A204.1 (cell line): Measurements from ENCODE around the gene ZNF500.
A peak's percentile ranks its signal among the peaks of the same experiment; 100 is the strongest.
"Not testable (repeated sequence)": the region's sequence is repeated elsewhere in the genome, so short reads cannot be mapped to it uniquely, and the experiment has no call there.

Experiments
- FAIRE-seq: peaks from 2 replicates; lab custom pipeline; 2012; peaks lifted over from hg19 to GRCh38; lab: Jason Lieb, UNC

The ZNF500 gene

DNA sequence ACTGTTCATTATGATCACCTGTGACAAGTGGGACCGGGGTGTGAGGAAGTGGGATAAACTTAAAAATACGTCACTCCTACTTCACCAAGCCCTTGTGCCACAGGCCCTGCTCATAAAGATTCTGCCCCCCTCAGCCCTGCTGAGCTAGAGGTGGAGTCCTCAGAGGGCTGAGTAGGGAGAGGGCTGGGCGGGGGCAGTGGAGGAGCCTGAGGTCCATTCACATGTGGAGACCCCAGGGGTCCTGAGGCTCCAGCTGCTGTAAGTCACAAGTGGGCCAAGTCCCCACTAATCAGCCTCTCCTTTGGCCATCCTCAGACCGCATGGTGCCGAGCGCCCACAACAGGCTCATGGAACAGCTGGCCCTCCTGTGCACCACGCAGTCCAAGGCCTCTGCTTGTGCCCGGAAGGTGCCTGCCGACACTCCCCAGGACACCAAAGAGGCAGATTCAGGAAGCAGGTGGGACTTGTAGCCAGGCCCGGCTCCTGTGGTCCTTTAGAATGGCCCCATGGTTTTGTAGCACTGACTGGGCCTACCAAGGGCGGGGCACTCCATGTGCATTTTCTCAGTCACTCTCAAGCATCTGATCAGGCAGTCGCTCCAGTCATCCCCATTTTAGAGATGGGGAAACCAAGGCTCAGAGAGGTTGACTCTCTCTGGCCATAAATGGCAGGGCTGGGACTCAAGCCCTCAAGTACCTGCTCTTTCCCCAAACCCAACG, 22.2 kb downstream of the ZNF500 start:
- FAIRE-seq, result no peak

DNA sequence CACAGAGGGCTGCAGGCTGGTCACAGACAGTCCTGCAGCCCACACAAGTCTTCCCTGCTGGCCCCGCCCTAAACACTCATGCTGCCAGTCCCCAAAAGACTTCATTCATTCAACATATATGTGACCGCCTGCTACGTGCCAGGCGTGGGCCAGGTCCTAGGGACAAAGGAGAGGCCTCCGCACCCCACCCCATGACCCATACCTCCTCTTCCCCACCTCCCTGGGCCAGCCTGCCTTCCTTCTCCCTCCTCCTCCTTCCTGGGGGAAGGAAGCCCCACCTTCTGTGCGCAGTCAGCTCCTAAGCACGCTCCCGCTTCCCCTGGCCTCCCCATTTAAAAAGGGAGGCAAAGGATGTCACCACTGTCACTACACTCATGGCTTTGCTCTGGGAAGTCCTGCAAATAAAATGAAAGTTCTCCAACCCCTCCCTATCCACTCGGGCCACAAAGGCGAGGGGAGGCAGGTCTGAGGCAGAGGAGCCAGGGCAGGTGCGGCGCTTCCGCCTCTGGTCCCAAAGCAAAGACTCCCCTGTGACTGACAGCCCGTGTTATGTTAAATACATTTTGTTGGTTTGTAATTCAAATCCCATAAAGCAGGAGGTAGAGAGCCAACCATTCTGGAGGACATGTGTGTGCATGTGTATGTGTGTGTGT, 23.6 kb downstream of the ZNF500 start:
- no peak for FAIRE-seq

DNA sequence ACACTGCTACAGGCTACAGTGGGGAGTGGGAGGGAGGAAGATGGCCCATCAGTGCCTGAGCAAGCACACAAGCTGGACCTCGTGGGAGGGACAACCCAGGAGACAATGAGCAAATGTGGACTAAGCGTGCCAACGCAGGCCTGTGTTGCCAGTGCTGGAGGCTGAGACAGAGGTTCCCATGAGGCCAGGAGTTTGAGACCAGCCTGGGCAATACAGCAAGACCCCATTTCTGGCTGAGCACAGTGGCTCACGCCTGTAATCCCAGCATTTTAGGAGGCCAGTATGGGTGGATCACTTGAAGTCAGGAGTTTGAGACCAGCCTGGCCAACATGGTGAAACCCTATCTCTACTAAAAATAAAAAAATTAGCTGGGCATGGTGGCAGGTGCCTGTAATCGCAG, 28.6 kb downstream of the ZNF500 start:
- FAIRE-seq, result not testable (repeated sequence)

DNA sequence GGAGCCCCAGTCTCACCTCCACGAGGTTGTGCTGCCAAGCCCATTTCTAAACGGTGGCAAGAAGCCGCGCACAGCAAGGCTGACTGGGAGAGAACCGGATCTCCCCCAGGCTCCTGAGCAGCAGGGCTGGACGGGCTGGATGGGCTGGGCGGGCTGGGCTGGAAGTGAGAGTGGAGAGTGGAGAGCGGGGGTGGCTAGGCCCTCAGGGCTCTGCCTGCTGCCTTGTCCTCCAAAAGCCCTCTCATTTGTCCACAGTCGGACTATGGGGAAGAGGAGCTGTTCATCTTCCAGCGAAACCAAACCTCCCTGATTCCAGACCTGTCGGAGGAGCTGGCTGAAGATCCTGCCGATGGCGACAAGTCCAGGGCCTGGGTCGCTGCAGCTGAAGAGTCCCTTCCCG, 29.4 kb downstream of the ZNF500 start:
- FAIRE-seq, result no peak

DNA sequence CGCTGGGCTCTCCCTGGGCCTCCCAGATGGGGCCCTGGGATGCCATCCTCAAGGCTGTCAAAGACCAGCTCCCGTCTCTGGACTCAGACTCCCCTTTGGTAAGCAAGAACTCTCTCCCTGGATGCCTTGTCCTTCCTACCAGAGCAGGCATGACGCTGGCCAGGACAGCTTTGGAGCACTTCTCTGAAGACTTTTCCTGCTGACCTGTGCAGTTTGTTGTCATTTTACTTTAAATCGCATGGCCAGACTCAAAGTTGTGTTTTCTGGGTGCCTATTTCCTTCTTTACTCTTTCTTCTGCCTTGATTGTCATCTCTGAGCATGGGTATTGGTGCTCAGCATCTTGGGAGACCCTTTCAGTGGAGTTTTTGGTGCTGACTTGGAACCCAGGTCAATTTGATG, 30.4 kb downstream of the ZNF500 start:
- FAIRE-seq, result no peak

DNA sequence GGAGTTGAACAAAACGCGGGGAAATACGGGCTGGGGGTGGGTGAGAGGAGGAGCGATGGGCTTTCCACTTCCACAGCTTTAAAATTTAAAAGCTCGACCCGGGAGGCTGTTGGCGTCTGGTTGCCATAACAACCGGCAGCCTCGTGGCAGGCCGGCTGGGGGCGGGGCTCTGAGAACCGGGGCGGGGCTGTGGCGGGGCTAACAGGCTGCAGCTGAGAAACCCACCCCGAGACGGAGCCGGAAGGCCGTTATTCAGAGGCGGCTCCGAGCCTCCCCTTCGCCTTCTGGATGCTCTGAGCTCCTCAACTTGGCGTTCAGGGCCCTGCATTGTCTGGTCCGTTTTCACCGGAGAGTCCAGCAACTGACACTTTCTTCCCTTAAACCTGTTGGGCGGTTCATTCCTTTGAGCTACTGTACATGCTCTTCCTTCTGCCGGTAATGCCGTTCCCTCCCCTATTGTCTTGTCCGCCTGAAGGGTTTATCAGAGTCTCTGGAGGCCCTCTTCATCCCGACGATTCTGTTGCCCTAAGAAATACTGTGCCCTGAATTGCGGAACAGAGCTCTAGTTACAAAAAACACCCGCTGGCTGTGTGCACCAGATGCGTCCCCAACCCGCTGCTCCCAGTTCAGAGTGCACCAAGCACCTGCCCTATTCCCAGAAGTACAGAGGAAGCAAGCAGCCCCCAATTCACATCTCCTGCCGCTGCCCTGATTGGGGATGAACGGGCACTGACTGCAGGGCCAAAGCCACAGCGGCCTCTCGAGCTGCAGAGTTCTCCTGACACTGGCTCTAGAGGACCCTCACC, 32.0 kb downstream of the ZNF500 start:
- no peak for FAIRE-seq

DNA sequence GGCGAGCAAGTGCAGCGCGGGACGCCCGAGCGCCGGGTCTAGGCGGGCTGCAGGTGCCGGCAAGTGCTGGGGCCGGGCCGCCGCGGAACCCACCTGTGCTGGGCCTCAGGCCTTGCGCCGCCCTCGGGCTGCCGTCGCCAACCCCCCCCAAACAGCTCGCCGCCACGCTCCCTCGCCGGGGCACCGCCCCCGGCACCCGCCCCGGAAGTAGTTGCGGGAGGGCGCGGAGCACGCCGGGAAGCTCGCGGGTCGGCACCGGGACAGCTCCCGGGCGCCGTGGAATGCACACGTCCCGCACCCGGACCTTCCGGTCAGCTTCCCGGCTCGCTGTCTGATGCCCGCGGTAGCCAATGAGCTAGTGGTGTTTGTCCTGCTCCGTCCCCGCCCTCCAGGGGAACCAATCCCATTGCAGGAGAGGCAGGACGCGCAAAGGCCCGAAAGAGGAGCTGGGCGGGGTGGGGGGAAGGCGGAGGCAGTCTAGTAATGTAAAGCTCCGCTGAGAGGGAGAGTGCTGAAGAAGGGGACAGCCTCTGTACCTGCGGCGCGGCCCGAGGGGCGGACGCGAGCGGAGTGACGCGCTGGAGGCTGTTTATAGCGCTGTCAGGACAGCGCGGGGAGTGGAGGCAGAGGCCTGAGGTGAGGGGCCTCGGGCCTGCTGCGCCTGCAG, 32.8 kb downstream of the ZNF500 start, which contains the start of the genes ANKS3 and DNAAF8:
Gene ANKS3, minus strand, starts transcription at position 209 of the 667 bp plus-strand sequence. CDS start 4,122 bp downstream, outside the sequence.
Gene DNAAF8, plus strand, starts transcription at position 475 of the 667 bp plus-strand sequence. CDS start 1,978 bp downstream, outside the sequence.
- FAIRE-seq, result peak; percentile 88

DNA sequence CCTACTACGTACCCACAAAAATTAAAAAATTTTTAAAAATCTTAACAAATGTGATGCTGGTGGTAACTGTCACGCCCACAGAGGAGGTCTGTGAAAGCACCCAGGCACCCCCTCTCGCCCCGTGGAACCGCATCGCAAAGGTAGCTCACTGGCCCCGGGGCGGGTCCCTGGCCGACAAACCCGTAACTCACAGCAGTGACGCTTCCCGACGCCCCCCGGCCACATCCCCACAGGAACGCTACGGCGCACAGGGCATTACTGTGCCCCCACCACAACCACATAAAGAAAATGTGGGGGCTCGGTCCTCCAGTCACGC, 33.3 kb downstream of the ZNF500 start:
- FAIRE-seq, result no peak

DNA sequence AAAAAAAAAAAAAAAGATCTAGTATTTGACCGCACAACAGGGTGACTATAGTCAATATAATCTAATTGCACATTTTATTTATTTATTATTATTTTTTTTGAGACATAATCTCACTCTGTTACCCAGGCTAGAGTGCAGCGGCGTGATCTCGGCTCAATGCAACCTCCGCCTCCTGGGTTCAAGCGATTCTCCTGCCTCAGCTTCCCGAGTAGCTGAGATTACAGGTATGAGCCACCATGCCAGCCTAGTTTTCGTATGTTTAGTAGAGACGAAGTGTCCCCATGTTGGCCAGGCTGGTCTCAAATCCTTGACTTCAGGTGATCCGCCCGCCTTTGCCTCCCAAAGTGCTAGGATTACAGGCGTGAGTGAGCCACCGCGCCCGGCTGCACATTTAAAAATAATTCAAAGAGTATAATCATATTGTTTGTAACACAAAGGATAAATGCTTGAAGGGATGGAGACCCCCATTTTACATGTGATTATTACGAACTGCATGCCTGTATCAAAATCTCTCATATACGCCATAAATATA, 33.7 kb downstream of the ZNF500 start:
- no peak for FAIRE-seq

DNA sequence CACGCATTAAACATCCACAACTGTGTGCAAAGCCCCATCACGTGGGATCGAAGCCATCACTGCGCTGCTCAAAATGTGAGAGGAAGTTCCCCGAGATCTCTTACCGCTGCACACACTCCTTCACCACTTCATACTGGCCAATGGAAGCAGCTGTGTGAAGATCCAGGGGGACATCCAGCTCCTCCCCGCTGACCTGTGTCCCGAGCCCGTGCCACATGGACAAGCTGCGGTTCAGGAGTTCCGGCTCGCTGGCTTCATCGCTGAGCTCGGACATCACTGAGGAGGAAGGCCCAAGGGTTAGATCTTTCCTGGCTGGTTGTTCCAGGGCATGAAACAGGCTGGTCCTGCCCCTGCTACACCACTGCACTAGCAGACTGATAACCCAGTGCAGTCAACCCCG, 37.1 kb downstream of the ZNF500 start:
- FAIRE-seq, result no peak

DNA sequence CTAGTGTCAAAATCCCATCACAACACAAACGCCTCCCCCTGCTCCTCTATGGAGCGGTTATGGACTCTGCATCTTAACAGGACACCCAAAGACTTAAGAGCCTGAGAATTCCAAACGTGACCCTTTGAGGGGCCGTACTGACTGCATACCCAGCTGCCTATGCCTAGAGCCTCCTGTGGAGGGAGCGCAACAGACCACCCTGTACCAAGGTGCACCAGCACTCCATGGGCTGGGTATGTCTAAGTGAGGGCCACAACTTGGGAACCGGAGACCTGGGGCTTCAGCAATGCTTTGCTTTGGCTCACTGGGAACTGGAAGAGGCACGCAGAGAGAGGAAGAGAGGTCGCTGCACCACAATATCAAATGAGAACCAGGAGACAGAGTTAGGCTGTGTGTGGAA, 38.3 kb downstream of the ZNF500 start:
- FAIRE-seq, result no peak

DNA sequence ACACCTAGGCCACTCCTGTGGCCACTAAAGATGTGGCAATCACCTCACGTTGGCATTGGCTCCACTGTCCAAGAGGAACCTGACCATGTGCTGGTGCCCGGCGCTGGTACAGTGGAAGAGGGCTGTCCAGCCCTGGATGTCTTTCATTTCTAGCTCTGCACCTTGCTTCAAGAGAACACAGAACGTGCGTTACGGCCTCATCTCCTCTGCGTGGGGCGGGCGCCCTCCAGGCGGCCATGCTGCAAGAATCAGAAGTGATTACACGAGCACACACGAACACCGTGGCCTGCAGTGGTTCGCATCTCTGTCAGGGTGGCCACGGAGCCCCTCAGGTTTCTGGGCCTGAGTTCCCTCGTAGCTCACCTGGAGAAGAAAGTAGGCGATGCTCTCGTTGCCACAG, 40.3 kb downstream of the ZNF500 start:
- FAIRE-seq, result no peak

DNA sequence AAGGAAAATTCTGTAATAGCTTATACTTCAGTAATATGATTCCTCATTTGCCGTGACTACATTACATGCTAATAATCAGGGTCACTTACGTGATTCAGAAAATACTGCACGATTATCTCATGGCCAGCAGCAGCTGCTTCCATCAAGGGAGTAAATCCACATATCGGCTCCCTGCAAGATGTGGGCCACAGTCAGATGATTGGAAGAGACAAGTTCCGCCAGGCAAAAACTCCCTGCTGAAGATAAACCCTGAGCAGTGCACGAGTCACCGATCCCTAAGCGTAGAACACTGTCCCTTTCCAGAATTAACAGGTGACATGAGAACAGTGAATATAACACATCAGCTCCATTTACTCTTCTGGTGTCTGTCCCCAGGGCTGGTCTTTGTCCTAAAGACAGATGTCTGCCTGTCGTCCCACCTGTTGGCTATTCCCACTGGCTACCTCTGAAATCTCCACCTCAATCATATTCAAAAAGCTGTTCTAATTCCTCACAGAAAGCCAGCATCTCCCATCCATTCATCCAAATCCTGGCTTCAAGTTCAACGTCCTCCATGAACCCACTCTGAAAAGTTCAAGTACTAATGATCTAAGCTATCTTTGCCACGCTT, 42.2 kb downstream of the ZNF500 start:
- FAIRE-seq, result no peak

DNA sequence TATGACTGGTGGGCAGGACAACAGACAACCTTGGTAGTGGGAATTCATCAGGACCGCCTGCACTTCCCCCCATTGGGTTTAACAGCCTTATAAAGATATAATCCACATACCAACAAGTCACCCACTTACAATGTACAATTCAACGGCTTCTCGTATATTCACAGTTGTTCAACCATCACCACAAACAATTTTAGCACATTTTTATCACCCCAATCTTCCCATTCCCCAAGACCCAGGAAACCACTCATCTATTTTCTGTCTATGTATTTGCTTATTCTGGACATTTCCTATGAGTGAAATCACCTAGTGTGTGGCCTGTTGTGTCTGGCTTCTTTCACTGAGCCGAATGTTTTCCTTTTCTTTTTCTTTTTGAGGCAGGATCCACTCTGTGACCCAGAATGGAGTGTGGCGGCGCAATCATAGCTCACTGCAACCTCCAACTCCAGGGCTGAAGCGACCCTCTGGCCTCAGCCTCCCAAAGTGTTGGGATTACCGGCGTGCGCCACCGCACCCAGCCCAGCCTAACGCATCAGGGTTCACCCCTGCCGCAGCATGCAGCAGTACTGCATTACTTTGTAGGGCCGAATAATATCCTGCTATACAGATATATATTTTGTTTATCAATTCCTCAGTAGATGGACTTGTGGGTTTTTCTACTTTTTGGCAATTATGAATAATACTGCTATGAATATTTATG, 43.7 kb downstream of the ZNF500 start:
- no peak for FAIRE-seq

DNA sequence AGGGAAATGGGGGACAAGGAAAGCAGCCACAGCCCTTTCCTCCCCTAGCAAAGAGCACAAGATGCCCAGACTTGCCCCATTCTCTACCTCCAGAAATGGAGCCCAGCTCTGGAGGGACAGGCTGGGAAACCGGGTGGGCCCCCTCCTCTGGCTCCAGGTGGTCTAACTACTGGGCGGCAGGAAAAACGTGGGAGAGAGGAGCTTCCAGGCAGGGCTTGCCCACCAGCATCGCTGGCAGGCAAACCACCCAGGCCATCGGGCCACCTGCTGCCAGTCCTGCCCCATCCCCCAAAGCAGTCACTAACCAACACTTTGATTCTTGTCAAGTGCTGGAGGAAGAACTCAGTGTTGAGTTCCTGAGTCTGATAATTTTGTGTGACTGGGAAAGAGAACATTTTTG, 48.5 kb downstream of the ZNF500 start:
- FAIRE-seq, result no peak

DNA sequence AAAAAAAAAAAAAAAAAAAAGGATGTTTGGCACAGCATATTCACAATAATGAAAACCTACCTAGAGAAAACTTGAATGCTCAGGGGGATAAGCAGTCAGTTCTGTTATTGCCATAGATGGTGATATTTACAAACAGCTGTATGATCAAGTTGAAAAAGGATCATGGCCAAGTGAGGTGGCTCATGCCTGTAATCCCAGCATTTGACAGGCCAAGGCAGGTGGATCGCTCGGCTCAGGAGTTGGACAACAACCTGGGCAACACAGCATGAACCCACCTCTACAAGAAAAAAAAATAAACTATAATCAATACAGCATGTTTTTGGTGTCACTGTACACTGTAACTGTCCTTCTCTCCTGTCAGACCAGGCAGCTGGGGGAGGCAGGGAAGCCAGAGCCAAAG, 52.0 kb downstream of the ZNF500 start:
- FAIRE-seq, result no peak

DNA sequence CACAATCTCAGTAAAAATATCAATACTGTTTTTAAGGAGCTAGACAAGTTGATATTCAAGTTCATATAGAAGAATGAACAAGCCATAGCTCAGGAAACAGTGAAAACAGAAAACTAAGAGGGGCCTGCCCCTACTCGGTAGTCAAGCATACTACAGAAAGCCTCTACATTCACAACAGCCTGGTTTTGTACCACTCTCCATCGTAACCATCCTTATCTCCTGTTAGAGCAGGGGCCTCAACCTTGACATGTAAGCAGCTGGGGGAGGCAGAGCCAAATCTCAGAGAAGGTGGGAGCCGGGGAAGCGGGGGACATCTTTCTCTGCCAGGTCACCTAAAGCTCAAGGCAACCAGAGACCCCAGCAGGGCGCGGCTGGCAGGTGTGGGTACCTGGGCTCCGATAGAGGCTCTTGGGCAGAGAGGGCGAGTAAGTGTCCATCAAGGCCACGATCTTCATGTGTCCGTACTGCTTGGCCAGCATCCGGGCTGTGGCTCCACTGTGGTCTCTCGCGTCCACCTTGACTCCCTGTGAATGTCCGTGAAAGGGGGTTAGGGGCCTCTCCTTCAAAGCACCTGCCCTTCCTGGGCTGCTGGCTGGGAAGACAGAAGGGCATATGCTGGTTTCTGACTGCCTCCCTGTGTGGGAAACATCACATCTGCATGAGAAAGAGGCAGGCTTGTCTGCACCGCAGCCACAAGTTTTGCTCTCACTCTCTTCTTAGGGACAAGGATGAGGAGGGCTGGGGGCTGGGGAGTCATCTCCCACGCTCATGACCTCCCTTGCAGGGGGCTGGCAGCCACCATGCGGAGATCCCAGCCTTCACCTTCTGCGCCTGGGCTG, 53.1 kb downstream of the ZNF500 start:
- no peak for FAIRE-seq

DNA sequence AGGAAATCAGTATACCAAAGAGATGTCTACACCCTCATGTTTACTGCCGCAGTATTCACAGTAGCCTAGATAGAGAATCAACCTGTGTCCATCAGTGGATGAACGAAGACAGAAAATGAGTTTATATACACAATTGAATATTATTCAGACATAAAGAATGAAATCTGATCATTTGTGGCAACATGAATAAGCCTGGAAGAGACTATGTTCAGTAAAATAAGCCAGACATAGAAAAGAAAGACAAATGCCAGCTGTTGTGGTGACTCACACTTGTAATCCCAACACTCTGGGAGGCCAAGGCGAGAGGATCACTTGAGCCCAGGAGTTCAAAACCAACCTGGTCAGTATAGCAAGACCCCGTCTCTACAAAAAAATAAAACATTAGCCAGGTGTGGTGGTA, 57.5 kb downstream of the ZNF500 start:
- FAIRE-seq, result no peak

DNA sequence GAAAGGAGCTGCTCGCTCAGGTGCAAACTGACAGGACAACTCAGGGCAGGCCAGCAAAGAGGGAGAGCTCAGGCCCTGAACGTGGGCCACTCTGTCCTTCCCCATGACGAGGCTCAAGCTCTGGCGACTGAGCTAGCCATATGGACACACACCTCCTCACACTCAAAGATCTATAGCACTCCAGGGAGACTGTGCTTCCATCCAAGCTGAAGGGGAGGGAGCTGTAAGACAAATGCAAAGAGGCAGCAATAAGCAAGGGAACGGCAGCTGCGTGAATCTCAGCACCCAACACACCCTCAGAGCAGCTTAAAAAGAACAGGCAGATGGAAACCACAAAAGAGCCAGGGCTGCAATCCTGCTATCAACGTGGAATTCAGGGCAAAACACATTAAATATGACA, 60.1 kb downstream of the ZNF500 start:
- FAIRE-seq, result no peak

DNA sequence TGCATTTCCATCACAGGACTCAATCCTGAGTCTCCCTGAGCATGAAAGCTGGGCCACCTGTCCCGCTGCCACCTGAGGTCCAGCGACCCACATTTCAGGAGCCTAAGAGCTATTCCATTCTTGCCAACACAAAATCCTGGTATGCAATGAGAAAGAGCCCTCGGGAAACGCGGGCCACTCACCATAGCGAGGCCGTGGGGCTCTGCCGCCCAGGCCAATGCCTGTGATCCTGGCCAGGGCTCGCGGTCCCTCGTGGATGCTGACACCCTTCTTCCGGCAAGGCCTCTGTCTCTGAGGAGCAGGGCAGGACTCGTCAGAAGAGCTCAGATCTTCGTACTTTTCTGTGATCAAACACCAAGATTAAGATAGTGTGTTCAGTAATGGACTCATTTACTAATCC, 62.0 kb downstream of the ZNF500 start:
- no peak for FAIRE-seq
